OCI-LY7 (cell line): ENCODE measurements around the gene STXBP6.

ENCODE experiments used
- EZH2phosphoT487 ChIP-seq: fragments of 200-600 bp; sonication (generic); IDR thresholded peaks from 2 replicates; pipeline ENCODE4 v1.6.1; 2018; ENCODE audit warnings: low read depth, borderline replicate concordance, mild to moderate bottlenecking, mixed run types, antibody characterized with exemption, low read length, moderate library complexity, mixed read lengths
- TF ChIP-seq, protein P1 (sequence below): fragments of 200-600 bp; sonication (generic); conservative IDR thresholded peaks from 2 replicates; pipeline ENCODE4 v1.5.1; 2014; ENCODE audit warnings: mild to moderate bottlenecking, antibody characterized with exemption, low read length, moderate library complexity, mixed read lengths

DNA sequence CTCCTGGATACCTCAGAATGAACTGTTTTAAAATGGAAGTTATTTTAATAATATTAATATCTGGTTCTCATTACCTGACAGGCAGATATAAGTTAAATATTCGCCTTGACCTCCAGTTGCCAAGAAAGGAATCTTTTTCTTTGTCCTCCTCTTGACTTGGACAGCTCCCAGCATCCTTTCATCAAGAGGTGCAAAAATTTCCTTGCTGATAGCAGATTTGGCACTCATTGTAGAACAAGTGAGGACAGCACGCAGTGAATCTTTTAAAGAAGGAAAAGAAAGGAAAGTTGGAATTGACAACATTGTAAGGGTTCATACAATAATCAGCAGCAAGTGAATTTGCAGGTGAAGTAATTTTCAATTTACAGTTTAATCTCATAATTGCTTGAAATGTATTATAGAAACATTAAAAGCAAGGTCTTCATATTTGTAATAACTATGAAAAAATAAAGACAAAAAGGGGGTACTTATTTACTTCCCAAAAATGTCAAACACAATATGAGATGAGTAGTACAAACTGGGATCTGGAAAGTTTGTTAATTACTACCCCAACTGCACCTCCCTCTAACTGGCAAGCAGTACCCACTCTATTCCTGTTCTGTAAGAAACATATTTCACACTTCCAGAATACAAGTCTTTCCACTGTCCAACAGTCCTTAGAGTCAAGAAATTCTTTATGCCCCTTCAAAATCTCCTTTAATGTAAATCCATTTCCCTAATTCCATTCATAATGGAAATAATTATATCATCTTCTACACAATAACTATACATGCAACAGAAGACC lies 75.2 kb downstream of the STXBP6 start:
- TF ChIP-seq, protein P1, sequence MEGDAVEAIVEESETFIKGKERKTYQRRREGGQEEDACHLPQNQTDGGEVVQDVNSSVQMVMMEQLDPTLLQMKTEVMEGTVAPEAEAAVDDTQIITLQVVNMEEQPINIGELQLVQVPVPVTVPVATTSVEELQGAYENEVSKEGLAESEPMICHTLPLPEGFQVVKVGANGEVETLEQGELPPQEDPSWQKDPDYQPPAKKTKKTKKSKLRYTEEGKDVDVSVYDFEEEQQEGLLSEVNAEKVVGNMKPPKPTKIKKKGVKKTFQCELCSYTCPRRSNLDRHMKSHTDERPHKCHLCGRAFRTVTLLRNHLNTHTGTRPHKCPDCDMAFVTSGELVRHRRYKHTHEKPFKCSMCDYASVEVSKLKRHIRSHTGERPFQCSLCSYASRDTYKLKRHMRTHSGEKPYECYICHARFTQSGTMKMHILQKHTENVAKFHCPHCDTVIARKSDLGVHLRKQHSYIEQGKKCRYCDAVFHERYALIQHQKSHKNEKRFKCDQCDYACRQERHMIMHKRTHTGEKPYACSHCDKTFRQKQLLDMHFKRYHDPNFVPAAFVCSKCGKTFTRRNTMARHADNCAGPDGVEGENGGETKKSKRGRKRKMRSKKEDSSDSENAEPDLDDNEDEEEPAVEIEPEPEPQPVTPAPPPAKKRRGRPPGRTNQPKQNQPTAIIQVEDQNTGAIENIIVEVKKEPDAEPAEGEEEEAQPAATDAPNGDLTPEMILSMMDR: no peak
- no peak for TF ChIP-seq EZH2phosphoT487
